Measurements from ENCODE around the gene ELF1.

DNA sequence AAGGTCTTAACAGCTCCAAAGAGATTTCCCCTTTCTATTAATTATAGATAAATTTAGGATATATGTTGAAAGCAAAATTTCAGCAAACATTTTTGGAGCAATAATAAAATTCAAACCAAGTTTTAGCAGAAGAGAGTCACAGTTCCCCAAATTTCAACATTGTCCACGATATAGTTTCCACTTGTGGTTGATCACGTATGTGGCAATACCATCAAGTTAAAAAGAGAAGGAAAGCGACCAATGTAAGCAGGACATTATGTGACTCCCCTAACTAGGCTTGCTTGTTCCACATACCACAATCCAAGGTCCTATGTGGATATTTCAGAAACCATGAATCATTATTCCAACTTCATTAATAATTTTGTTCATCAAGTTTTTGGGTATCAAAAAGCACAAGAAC, 52.8 kb downstream of the ELF1 start:
- TF ChIP-seq, protein P1, sequence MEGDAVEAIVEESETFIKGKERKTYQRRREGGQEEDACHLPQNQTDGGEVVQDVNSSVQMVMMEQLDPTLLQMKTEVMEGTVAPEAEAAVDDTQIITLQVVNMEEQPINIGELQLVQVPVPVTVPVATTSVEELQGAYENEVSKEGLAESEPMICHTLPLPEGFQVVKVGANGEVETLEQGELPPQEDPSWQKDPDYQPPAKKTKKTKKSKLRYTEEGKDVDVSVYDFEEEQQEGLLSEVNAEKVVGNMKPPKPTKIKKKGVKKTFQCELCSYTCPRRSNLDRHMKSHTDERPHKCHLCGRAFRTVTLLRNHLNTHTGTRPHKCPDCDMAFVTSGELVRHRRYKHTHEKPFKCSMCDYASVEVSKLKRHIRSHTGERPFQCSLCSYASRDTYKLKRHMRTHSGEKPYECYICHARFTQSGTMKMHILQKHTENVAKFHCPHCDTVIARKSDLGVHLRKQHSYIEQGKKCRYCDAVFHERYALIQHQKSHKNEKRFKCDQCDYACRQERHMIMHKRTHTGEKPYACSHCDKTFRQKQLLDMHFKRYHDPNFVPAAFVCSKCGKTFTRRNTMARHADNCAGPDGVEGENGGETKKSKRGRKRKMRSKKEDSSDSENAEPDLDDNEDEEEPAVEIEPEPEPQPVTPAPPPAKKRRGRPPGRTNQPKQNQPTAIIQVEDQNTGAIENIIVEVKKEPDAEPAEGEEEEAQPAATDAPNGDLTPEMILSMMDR (IDR thresholded peaks at IDR 0.05), result no peak
- no peak for TF ChIP-seq POLR2A (IDR thresholded peaks at IDR 0.05)

All from esophagus squamous epithelium (tissue), 4 donors.